ENCODE measurements around the gene BSDC1. TPM values are rescaled to one million over a fixed set of nuclear protein-coding genes. Genes with fewer than 3 reads are reported as not detected.

BSDC1 gene
- total and polyA plus RNA-seq, 10 of the 15 experiments (the other 5 are each of a cell fraction or from before 2014, with no cell fraction given), result 3.0 to 39.7 (median 22.8) TPM

DNA sequence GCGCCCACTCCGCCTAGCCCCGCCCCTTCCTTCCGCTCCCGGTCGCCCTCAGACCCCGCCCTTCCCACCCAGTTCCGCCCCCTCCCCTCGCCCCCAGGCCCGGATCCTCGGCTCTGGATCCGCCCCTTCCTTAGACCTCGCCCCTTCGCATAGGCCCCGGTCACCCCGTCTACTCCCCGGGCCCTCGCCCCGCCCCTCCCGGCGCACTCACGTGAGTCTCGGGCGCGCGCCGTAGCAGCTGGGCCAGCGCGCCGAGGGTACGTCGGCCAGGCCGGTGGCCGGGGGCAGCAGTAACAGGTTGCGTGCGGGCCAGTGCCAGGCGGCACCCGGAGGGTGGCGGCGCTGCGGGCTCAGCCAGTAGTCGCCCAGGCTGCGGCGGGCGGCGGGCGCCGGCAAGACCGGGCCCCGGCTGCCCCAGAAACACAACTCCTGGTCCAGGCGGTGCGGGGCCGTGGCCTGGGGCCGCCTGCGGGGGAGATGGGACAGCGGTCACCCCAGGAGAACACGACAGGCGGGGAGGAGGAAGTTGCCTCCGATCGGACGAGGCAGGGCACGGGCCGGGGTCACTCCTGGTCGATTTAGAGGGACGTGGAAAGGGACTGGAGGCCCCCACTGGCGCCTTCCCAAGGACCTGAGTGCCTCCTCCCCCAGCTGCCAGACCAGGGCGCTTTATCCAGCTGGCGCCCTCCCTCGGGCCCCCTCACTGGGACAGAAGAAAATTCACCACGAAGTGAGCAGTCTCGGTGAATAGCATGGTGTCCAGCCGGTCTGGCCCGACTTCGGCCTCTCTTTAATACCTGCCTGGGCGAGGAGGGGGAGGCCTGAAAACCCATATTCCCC lies 42.6 kb downstream of the BSDC1 start (continued):
- TF ChIP-seq, protein P1, sequence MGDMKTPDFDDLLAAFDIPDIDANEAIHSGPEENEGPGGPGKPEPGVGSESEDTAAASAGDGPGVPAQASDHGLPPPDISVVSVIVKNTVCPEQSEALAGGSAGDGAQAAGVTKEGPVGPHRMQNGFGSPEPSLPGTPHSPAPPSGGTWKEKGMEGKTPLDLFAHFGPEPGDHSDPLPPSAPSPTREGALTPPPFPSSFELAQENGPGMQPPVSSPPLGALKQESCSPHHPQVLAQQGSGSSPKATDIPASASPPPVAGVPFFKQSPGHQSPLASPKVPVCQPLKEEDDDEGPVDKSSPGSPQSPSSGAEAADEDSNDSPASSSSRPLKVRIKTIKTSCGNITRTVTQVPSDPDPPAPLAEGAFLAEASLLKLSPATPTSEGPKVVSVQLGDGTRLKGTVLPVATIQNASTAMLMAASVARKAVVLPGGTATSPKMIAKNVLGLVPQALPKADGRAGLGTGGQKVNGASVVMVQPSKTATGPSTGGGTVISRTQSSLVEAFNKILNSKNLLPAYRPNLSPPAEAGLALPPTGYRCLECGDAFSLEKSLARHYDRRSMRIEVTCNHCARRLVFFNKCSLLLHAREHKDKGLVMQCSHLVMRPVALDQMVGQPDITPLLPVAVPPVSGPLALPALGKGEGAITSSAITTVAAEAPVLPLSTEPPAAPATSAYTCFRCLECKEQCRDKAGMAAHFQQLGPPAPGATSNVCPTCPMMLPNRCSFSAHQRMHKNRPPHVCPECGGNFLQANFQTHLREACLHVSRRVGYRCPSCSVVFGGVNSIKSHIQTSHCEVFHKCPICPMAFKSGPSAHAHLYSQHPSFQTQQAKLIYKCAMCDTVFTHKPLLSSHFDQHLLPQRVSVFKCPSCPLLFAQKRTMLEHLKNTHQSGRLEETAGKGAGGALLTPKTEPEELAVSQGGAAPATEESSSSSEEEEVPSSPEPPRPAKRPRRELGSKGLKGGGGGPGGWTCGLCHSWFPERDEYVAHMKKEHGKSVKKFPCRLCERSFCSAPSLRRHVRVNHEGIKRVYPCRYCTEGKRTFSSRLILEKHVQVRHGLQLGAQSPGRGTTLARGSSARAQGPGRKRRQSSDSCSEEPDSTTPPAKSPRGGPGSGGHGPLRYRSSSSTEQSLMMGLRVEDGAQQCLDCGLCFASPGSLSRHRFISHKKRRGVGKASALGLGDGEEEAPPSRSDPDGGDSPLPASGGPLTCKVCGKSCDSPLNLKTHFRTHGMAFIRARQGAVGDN (IDR thresholded peaks at IDR 0.05), result peak; percentile 86
- peak; percentile 70; the same call in 1 of the 2 replicates for TF ChIP-seq NR2F1 (conservative IDR thresholded peaks at IDR 0.05)
- peak; percentile 70 for TF ChIP-seq IKZF1 (conservative IDR thresholded peaks at IDR 0.05)
- TF ChIP-seq NFIC (IDR thresholded peaks at IDR 0.05; ENCODE audit: low read depth, low read length), result no peak
- peak; percentile 58; the same call in 1 of the 2 replicates for TF ChIP-seq SMARCA5 (IDR thresholded peaks at IDR 0.05)
- peak; percentile 99 to 100 for TF ChIP-seq BHLHE40 (IDR thresholded peaks at IDR 0.05; ENCODE audit: borderline replicate concordance in 1 of 2, low read depth in 2 of 2, low read length in 1 of 2)
- 0 out of 3 replicates have a peak, but pooled peaks have one; percentile 16 for TF ChIP-seq POU2F2 (IDR thresholded peaks at IDR 0.05; ENCODE audit: borderline replicate concordance, low read depth, low read length)
- peak; percentile 86 for TF ChIP-seq POLR2A (IDR thresholded peaks at IDR 0.05; ENCODE audit: low read depth, low read length)
- TF ChIP-seq, protein P2, sequence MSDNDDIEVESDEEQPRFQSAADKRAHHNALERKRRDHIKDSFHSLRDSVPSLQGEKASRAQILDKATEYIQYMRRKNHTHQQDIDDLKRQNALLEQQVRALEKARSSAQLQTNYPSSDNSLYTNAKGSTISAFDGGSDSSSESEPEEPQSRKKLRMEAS (IDR thresholded peaks at IDR 0.05; ENCODE audit: low read depth, low read length), result peak; percentile 44; the same call in 1 of the 2 replicates
- no peak for TF ChIP-seq PKNOX1 (IDR thresholded peaks at IDR 0.05)
- TF ChIP-seq ZNF217 (IDR thresholded peaks at IDR 0.05), result 0 out of 2 replicates have a peak, but pooled peaks have one; percentile 35
- TF ChIP-seq CHD1 (IDR thresholded peaks at IDR 0.05; ENCODE audit: low read depth, low read length), result no peak
- peak; percentile 66 for TF ChIP-seq USF1 (IDR thresholded peaks at IDR 0.05; ENCODE audit: borderline replicate concordance, extremely low read length, insufficient read depth, low read depth, low read length)
- TF ChIP-seq LARP7 (IDR thresholded peaks at IDR 0.05), result peak; percentile 96
- TF ChIP-seq, protein P3, sequence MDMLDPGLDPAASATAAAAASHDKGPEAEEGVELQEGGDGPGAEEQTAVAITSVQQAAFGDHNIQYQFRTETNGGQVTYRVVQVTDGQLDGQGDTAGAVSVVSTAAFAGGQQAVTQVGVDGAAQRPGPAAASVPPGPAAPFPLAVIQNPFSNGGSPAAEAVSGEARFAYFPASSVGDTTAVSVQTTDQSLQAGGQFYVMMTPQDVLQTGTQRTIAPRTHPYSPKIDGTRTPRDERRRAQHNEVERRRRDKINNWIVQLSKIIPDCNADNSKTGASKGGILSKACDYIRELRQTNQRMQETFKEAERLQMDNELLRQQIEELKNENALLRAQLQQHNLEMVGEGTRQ (IDR thresholded peaks at IDR 0.05; ENCODE audit: borderline replicate concordance, low read depth, low read length), result no peak
- TF ChIP-seq POLR2AphosphoS2 (IDR thresholded peaks at IDR 0.05; ENCODE audit: low read depth, low read length), result peak; percentile 57; the same call in 1 of the 2 replicates
- TF ChIP-seq CREB1 (IDR thresholded peaks at IDR 0.05; ENCODE audit: low read depth), result 0 out of 2 replicates have a peak, but pooled peaks have one; percentile 5
- no peak for TF ChIP-seq STAT1 (conservative IDR thresholded peaks at IDR 0.05)

Data from GM12878 (cell line).